Lower leg skin (tissue), 4 donors: ENCODE data around the gene UBASH3A. TPM values are rescaled to one million over a fixed set of nuclear protein-coding genes. Genes with fewer than 3 reads are reported as not detected.

ENCODE experiments used
- DNase-seq, 2 donors: peaks; one replicate each; pipeline ENCODE4 v3.0.0-alpha.2; 2019; ENCODE audit warnings: low spot score in 2 of 2
- H3K4me3 ChIP-seq: fragments of 200-600 bp; sonication (generic); 2 replicates; pipeline ENCODE4 v1.5.1; 2017; ENCODE audit warnings: mild to moderate bottlenecking, low read depth; ENCODE audit not compliant: poor library complexity, severe bottlenecking
- POLR2A ChIP-seq, 2 donors: fragments of 450-650 bp; IDR thresholded peaks; one replicate each; pipeline ENCODE4 v1.6.1; 2016 to 2017; ENCODE audit warnings: antibody characterized with exemption in 2 of 2, mild to moderate bottlenecking in 1 of 2, moderate library complexity in 1 of 2
- WGBS, 2 donors: methylation state at CpG; one replicate each; pipeline ENCODE4 v1.1.5; 2018; 5-methylcytosine and 5-hydroxymethylcytosine counted together
- intact Hi-C: fragments of 100-400 bp; cut with DNase I; formaldehyde crosslinking; loops from one replicate; pipeline ENCODE4 v1.15.0; 2023; ENCODE audit warnings: low total_unique reads
- total RNA-seq, 4 donors: library from RNA; depleted of rRNA; stranded (reverse); fragments of >200 nt; gene quantifications; one replicate each; pipeline ENCODE4 v1.1.0, GENCODE V29; 2016
- TF ChIP-seq, protein P1 (sequence below), 3 donors: fragments of 450-650 bp; IDR thresholded peaks; one replicate each; pipeline ENCODE4 v1.5.1; 2016; ENCODE audit warnings: antibody characterized with exemption in 3 of 3, mild to moderate bottlenecking in 3 of 3, moderate library complexity in 2 of 3

The UBASH3A gene
- total RNA-seq, 4 donors from 2014 or later, result 0.23 TPM; not detected in 3

- intact Hi-C loops, result no loop called here
- WGBS, 2 donors, result 69 to 85% methylated on average over 17 of the region's 17 CpGs
- no peak overlapping the region for H3K4me3 ChIP-seq
- no peak for TF ChIP-seq POLR2A (IDR thresholded peaks at IDR 0.05)
- TF ChIP-seq, protein P1, sequence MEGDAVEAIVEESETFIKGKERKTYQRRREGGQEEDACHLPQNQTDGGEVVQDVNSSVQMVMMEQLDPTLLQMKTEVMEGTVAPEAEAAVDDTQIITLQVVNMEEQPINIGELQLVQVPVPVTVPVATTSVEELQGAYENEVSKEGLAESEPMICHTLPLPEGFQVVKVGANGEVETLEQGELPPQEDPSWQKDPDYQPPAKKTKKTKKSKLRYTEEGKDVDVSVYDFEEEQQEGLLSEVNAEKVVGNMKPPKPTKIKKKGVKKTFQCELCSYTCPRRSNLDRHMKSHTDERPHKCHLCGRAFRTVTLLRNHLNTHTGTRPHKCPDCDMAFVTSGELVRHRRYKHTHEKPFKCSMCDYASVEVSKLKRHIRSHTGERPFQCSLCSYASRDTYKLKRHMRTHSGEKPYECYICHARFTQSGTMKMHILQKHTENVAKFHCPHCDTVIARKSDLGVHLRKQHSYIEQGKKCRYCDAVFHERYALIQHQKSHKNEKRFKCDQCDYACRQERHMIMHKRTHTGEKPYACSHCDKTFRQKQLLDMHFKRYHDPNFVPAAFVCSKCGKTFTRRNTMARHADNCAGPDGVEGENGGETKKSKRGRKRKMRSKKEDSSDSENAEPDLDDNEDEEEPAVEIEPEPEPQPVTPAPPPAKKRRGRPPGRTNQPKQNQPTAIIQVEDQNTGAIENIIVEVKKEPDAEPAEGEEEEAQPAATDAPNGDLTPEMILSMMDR (IDR thresholded peaks at IDR 0.05), result no peak
- no peak for DNase-seq
Measured at GRCh38 chr21:42392731-42393442, 10.8 kb upstream of the UBASH3A start.

- WGBS, 2 donors, result 78 to 82% methylated on average over 8 of the region's 8 CpGs
Measured at GRCh38 chr21:42393443-42393950, 10.2 kb upstream of the UBASH3A start.

DNA sequence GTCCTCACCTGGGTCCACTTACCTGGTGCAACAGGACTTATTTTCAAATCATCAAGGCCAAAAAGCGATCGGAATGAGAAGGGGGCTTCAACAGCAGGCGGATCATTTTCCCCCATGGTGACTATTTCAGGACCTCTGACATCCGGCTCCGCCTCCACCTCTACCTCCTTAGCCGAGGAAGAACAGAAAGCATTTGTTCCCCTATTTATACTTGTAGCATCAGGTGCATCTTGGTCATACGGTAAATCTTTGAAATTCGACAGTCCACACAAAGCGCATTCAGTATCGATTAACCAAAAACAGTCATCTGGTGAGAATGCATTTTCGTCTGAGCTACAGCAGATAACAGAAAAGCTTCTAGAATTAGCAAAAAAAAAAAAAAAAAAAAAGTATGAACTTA lies 8.4 kb upstream of the UBASH3A start:
- DNase-seq, result no peak
- 91 to 94% methylated on average over 11 of the region's 11 CpGs for WGBS, 2 donors
- intact Hi-C loops, result no loop called here
- no peak for TF ChIP-seq POLR2A (IDR thresholded peaks at IDR 0.05)
- TF ChIP-seq, protein P1 (IDR thresholded peaks at IDR 0.05), result no peak
- no peak overlapping the region for H3K4me3 ChIP-seq

More at GRCh38 chr21:42393443-42393950, 10.2 kb upstream of the UBASH3A start:
- no peak for TF ChIP-seq POLR2A (IDR thresholded peaks at IDR 0.05)
- TF ChIP-seq, protein P1 (IDR thresholded peaks at IDR 0.05), result no peak
- no peak overlapping the region for H3K4me3 ChIP-seq
- DNase-seq, result no peak
- intact Hi-C loops, result no loop called here

GRCh38 chr21:42395905-42396651 lies 7.6 kb upstream of the UBASH3A start, which contains the start of gene TMPRSS3:
Gene TMPRSS3 (minus strand): TSS chr21:42396052. CDS start chr21:42395417, 635 bp downstream.
- intact Hi-C loops, result no loop called here
- no peak within 1 kb of the TSS for H3K4me3 ChIP-seq
- 49 to 56% methylated on average over 17 of the region's 17 CpGs for WGBS, 2 donors
- DNase-seq, result no peak
- TF ChIP-seq, protein P1 (IDR thresholded peaks at IDR 0.05), result no peak
- no peak for TF ChIP-seq POLR2A (IDR thresholded peaks at IDR 0.05)

GRCh38 chr21:42396799-42397745 lies 6.6 kb upstream of the UBASH3A start:
- 88 to 91% methylated on average over 19 of the region's 19 CpGs for WGBS, 2 donors
- intact Hi-C loops, result no loop called here
- H3K4me3 ChIP-seq, result no peak overlapping the region
- no peak for TF ChIP-seq POLR2A (IDR thresholded peaks at IDR 0.05)
- TF ChIP-seq, protein P1 (IDR thresholded peaks at IDR 0.05), result no peak
- DNase-seq, result no peak
